Heart right ventricle (tissue), 16 donors: ENCODE measurements around the gene ALPP. TPM values are rescaled to one million over a fixed set of nuclear protein-coding genes. Genes with fewer than 3 reads are reported as not detected.
"Not testable (repeated sequence)": the region's sequence is repeated elsewhere in the genome, so short reads cannot be mapped to it uniquely, and the experiment has no call there.

Experiments used
- ATAC-seq, 8 donors: fragments of 200-7000 bp; cut with Tn5 transposase; one replicate each; pipeline ENCODE4 v1.9.1; 2020; ENCODE audit warnings: mild to moderate bottlenecking in 8 of 8, moderate library complexity in 8 of 8, moderate number of reproducible peaks in 1 of 8
- DNase-seq, 2 donors: peaks; one replicate each; pipeline ENCODE4 v3.0.0-alpha.2; 2020
- H3K27ac ChIP-seq, 10 donors: fragments of 200-600 bp; sonication (generic) in 2 of 10; one replicate each; pipeline versions ENCODE4 v1.5.0 to v1.8.0; 2020 to 2022; ENCODE audit warnings: mild to moderate bottlenecking in 3 of 10
- H3K27me3 ChIP-seq, 7 donors: fragments of 200-600 bp; one replicate each; pipeline ENCODE4 v1.8.0; 2021 to 2022; ENCODE audit warnings: mild to moderate bottlenecking in 2 of 7
- H3K36me3 ChIP-seq, 9 donors: fragments of 200-600 bp; sonication (generic) in 1 of 9; one replicate each; pipeline versions ENCODE4 v1.5.0 to v1.8.0; 2020 to 2022; ENCODE audit warnings: mild to moderate bottlenecking in 2 of 9
- H3K4me1 ChIP-seq, 9 donors: fragments of 200-600 bp; sonication (generic) in 1 of 9; one replicate each; pipeline versions ENCODE4 v1.5.0 to v1.8.0; 2020 to 2022; ENCODE audit warnings: mild to moderate bottlenecking in 4 of 9
- H3K4me3 ChIP-seq, 10 donors: fragments of 200-600 bp; sonication (generic) in 2 of 10; one replicate each; pipeline versions ENCODE4 v1.5.0 to v1.8.0; 2020 to 2022; ENCODE audit warnings: mild to moderate bottlenecking in 7 of 10, moderate library complexity in 2 of 10
- H3K9me3 ChIP-seq, 11 donors: fragments of 200-600 bp in 10 of 11; sonication (generic) in 2 of 11; one replicate each; pipeline versions ENCODE4 v1.5.0 to v1.8.0; 2013 to 2022; ENCODE audit warnings: mild to moderate bottlenecking in 2 of 11, control low read depth in 1 of 11, moderate library complexity in 1 of 11
- WGBS, 2 donors: extraction: QIAGEN DNeasy Blood & Tissue Kit; methylation state at CpG; one replicate each; pipeline ENCODE4 v1.1.7; 2013; ENCODE audit warnings: inconsistent platforms in 1 of 2; 5-methylcytosine and 5-hydroxymethylcytosine counted together
- intact Hi-C, 10 donors: fragments of 100-400 bp; cut with DNase I; formaldehyde crosslinking; loops; one replicate each; pipeline versions ENCODE4 v1.11.1 to v1.14.2; 2022
- polyA plus RNA-seq, 2 donors: library from polyadenylated mRNA; stranded (reverse); fragments of 200-250 nt; gene quantifications; one replicate each; pipeline ENCODE4 v1.2.3, GENCODE V29; 2013
- total RNA-seq, 10 donors: library from RNA; stranded (reverse); fragmentation: NEBNext Ultra II Directional in 3 of 10; extraction: Animal tissue kit (Norgen Biotek cat#: 25700) in 3 of 10; gene quantifications; one replicate each; pipeline versions ENCODE4 v1.2.1 to v1.2.4, GENCODE V29; 2021 to 2023
- TF ChIP-seq, protein P1 (sequence below), 9 donors: fragments of 200-600 bp; sonication (generic) in 2 of 9; IDR thresholded peaks; one replicate each; pipeline versions ENCODE4 v1.5.0 to v1.8.0; 2021 to 2022; ENCODE audit warnings: antibody characterized with exemption in 9 of 9, mild to moderate bottlenecking in 5 of 9, moderate library complexity in 1 of 9
- donor health status: Arrhythmogenic right ventricular cardiomyopathy.
- donor health status: ischemic (EF 13 %, LVEDD 7.1; RV severe dilation, severe dysfunction).
- donor health status: healthy with polysubstance abuse.
- donor health status: DM: no; HTN: yes; CAD: no.
- donor health status: DM: no; HTN: no; CAD: no.
- donor health status: ischemic (EF 25% LVEDD 6.9; RV normal size, moderate dysfunction).
- donor health status: ischemic (EF 25% LVEDD 5.7; RV mildly dilated, moderate dysfunction).
- donor health status: healthy.
- donor health status: DM: yes; HTN: yes; CAD: no.
- donor health status: Ischemic cardiomyopathy.
- donor health status: ischemic (EF 35%, LVEDD 5.7; RV mildly dilated, moderate dysfunction).
- donor health status: nonischemic (EF 11% LVEDD 7.7; RV severe dilation, severe dysfunction).
- donor health status: DM: yes; HTN: yes; CAD: no.
- donor health status: PGD.
- donor health status: ischemic (EF 29% LVEDD 5.4; RV normal size, mild dysfunction).
- donor health status: nonischemic (EF 23%, LVEDD 6.1; RV moderate dilation, normal function).

ALPP gene
- total and polyA plus RNA-seq, 12 donors: not detected

DNA sequence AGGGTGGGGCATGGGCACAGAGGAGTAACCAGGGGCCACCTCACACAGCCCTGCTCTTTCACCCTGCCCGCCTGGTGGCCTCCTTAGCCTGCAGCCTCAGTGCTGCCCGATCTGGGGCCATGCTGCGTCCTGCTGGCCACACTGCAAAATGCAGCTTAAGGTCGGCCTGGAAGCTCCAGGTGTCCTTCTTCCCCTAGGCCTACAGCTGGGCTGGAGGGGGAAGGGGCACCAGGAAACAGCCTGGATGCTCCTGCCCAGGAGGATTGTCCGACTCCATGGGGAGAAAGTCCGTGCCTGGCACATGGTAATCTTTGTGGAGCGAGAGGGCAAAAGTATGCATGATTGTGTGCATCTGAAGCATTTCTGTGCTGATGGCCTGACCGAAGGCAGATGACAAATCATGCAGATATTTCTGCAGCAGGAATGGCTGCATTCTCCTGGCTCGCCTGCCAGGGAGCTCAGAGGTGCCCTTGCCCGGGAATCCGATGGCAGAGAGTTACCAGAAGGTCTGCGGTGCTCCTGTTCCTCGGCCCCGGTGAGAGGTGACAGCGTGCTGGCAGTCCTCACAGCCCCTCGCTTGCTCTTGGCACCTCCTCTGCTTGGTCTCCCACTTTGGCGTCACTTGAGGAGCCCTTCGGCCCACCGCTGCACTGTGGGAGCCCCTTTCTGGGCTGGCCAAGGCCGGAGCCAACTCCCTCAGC lies 12.8 kb upstream of the ALPP start:
- WGBS, 2 donors: 65 to 76% methylated on average over 20 of the region's 20 CpGs
- TF ChIP-seq, protein P1, sequence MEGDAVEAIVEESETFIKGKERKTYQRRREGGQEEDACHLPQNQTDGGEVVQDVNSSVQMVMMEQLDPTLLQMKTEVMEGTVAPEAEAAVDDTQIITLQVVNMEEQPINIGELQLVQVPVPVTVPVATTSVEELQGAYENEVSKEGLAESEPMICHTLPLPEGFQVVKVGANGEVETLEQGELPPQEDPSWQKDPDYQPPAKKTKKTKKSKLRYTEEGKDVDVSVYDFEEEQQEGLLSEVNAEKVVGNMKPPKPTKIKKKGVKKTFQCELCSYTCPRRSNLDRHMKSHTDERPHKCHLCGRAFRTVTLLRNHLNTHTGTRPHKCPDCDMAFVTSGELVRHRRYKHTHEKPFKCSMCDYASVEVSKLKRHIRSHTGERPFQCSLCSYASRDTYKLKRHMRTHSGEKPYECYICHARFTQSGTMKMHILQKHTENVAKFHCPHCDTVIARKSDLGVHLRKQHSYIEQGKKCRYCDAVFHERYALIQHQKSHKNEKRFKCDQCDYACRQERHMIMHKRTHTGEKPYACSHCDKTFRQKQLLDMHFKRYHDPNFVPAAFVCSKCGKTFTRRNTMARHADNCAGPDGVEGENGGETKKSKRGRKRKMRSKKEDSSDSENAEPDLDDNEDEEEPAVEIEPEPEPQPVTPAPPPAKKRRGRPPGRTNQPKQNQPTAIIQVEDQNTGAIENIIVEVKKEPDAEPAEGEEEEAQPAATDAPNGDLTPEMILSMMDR (IDR thresholded peaks at IDR 0.05): peak in 1 of 9 donors; percentile 29
- DNase-seq: no peak
- Histone ChIP-seq H3K4me3 (no peak overlapping the region), H3K36me3 (no peaks in the 10 kb centered on the region), H3K9me3 (no peaks in the 10 kb centered on the region), H3K27ac (no peak overlapping the region), H3K27me3 (peaks cover 0 to 15% (median 8%) of the 10 kb centered on the region in 7 donors), H3K4me1 (peaks cover 0 to 9% (median 0%) of the 10 kb centered on the region in 9 donors)
- ATAC-seq: peak; percentile 41 to 74 (median 56)
- intact Hi-C loops: no loop called here

DNA sequence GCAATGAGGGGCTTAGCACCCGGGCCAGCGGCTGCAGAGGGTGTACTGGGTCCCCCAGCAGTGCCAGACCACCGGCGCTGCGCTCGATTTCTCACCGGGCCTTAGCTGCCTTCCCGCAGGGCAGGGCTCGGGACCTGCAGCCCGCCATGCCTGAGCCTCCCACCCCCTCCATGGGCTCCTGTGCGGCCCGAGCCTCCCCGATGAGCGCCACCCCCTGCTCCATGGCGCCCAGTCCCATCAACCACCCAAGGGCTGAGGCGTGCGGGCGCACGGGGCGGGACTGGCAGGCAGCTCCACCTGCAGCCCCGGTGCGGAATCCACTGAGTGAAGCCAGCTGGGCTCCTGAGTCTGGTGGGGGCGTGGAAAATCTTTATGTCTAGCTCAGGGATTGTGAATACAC lies 12.1 kb upstream of the ALPP start:
- H3K36me3 ChIP-seq, intact Hi-C loops, H3K4me3 ChIP-seq, DNase-seq, ATAC-seq, H3K4me1 ChIP-seq, H3K27ac ChIP-seq, H3K9me3 ChIP-seq: not testable (repeated sequence)
- peaks cover 0 to 15% (median 8%) of the 10 kb centered on the region in 7 donors for H3K27me3 ChIP-seq
- WGBS, 2 donors: 94 to 96% methylated on average over 20 of the region's 23 CpGs

- Histone ChIP-seq H3K9me3 (no peaks in the 10 kb centered on the region), H3K4me3 (no peak overlapping the region), H3K27ac (no peak overlapping the region), H3K27me3 (peaks cover 0 to 15% (median 8%) of the 10 kb centered on the region in 7 donors), H3K4me1 (peaks cover 0 to 9% (median 0%) of the 10 kb centered on the region in 9 donors), H3K36me3 (no peaks in the 10 kb centered on the region)
- no peak for ATAC-seq
- TF ChIP-seq, protein P1 (IDR thresholded peaks at IDR 0.05): no peak
- DNase-seq: no peak
- intact Hi-C loops: no loop called here
- whole genome bisulfite sequencing, 2 donors: 77 to 89% methylated on average over 7 of the region's 7 CpGs
Measured at GRCh38 chr2:232367016-232367415, 11.5 kb upstream of the ALPP start.

DNA sequence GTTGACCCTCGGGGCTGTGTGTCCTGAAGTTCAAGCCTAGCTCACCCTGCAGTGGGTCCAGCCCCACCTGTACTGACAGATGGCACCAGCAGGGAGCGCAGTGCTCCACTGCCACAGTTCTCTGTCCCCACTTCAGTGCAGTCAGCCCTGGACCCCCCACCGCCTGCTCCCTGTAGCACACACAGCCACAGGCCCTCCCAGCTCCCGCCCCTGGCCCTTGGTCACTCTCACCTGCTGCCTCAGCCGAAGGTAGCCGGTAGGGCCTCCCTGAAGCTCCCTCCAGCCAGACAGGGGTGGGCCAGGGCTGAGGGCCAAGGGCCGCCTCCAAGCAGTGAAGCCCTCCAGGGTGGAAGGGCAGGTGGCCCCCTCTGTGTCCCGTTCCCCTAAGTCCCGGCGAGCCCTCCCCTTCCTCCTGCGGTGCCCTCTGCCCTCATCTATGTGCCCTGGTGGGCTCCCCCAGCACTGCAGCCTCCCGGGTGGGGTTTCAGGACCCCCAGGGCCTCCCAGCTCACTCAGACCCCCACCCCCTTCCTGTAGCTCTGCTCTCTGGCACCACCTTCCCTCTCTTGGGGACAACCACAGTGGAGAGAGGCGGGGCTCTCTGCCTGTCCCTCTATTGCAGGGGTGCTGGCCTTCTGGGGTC lies 10.8 kb upstream of the ALPP start:
- intact Hi-C loops: no loop called here
- no peak for ATAC-seq

More for the DNA sequence above, 10.8 kb upstream of the ALPP start:
- peaks cover 0 to 15% (median 12%) of the 10 kb centered on the region in 7 donors for H3K27me3 ChIP-seq
- H3K36me3 ChIP-seq: no peaks in the 10 kb centered on the region
- no peak overlapping the region for H3K27ac ChIP-seq
- no peak overlapping the region for H3K4me3 ChIP-seq
- no peak for DNase-seq
- 76% methylated on average over 12 to 13 of the region's 13 CpGs for WGBS, 2 donors
- H3K9me3 ChIP-seq: no peaks in the 10 kb centered on the region
- TF ChIP-seq, protein P1 (IDR thresholded peaks at IDR 0.05): no peak
- peaks cover 0 to 9% (median 0%) of the 10 kb centered on the region in 9 donors for H3K4me1 ChIP-seq
